ENCODE results near the gene MIOX.

DNA sequence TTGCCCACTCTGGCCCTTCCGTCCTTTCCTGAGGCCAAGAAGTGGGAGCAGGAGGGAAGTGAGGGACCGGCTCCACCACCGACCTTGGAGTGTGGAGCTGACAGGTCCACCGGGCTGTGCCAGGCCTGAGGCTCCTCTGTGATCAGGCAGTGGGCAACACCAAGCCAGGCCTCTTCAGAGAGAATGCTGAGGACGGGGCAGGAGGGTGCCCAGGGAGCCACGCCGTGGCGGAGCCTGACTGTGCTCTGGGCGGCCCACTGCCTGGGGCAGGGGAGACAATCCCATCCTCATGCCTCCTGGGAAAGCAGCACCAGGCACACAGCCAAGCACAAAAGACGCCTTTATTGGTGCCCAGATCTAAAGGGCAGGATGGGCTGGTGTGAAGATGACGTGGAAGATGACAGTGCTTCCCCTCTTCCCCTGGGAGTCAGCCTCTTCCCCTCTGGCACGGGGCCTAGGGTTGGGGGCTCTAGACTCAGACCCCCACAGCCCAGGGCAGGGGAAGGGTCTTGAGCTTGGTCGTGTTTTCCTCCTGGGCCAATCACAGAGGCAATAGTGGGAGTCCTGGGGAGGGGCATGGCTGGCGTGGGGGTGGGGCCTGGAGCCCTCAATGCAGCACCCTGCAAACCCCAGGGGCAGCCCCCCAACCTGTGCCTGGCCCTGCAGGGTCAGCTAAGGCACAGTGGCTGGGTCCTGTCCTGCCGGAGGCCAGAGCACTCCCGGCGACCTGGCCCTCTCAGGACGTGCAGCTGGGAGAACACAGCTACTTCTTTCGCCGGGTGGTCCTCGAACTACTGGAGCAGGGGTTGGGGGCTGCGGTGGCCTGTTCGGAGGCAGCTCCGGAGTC lies 16.2 kb downstream of the MIOX start:
- TF ChIP-seq, protein P1, sequence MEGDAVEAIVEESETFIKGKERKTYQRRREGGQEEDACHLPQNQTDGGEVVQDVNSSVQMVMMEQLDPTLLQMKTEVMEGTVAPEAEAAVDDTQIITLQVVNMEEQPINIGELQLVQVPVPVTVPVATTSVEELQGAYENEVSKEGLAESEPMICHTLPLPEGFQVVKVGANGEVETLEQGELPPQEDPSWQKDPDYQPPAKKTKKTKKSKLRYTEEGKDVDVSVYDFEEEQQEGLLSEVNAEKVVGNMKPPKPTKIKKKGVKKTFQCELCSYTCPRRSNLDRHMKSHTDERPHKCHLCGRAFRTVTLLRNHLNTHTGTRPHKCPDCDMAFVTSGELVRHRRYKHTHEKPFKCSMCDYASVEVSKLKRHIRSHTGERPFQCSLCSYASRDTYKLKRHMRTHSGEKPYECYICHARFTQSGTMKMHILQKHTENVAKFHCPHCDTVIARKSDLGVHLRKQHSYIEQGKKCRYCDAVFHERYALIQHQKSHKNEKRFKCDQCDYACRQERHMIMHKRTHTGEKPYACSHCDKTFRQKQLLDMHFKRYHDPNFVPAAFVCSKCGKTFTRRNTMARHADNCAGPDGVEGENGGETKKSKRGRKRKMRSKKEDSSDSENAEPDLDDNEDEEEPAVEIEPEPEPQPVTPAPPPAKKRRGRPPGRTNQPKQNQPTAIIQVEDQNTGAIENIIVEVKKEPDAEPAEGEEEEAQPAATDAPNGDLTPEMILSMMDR (IDR thresholded peaks at IDR 0.05) = no peak
- TF ChIP-seq ZFX (IDR thresholded peaks at IDR 0.05; ENCODE audit: borderline replicate concordance) = no peak

All from 22Rv1 (cell line).